HG02642 (cell line): ENCODE measurements around the gene SCN4A.
"Not testable (repeated sequence)": the region's sequence is repeated elsewhere in the genome, so short reads cannot be mapped to it uniquely, and the experiment has no call there.

ENCODE experiments used
- ATAC-seq: cut with Tn5 transposase; IDR thresholded peaks from one replicate; pipeline ENCODE4 v1.9.1; 2021; ENCODE audit warnings: mild to moderate bottlenecking; ENCODE audit not compliant: unreplicated experiment, poor library complexity

SCN4A gene

GRCh38 chr17:63941162-63941561 is 31.6 kb downstream of the SCN4A start:
- ATAC-seq: no peak

DNA sequence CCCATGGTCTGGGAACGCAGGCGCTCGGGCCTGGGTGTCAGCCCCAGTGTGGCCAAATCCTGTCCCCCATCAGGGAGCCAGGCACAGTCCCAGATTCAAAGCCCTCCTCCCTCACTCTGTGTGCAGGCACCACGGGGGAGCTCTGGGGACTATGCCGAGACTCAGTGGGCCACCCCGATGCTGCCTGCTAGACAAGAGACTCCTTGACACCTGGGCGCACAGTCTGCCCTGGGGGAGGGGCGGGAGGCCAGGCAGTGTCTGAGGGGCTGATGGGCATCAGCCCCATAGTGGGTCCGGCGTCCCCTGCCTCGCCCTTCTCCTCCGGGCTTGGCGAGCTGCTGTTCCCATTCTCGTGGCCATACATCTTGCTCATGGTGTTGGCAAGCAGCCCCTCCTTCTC is 32.1 kb downstream of the SCN4A start:
- ATAC-seq: no peak

DNA sequence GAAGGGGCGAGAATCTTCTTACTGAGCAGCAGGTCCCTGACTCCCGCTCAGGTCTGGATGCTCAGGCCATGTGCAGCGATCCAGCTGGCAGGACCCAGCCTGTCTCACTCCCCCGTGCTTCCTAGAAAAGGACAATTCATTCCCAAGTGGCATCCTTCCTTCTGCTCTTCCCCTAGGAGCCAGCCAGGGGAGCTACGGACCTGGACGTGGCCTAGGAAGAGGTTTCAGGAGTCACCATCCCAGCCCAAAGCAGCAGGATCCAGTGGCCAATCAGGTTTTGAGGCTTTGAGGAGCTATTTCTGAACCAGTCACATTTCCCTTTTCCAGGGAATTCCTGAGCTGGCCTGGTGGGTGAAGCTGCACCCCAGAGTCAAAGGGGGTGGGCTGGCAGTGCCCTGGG is 32.8 kb downstream of the SCN4A start:
- ATAC-seq: no peak

DNA sequence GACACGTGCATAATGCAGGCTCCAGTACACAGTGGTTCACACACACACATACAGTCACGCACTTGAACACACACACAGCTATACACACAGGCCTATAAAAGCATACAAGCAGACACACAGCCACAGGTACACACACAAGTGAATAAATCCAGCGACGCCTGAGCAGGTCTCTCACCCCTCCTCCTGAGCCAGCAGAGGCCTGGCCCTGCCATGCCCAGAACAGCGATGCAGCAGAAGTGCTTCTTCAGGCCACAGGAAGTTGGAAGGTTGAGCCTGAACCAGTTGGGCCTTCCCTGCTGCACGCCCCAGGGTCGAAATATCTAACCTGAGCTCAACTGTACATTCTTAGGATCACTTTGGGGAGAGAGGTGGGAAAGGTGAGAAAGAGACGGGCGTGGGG is 33.3 kb downstream of the SCN4A start:
- ATAC-seq: no peak

DNA sequence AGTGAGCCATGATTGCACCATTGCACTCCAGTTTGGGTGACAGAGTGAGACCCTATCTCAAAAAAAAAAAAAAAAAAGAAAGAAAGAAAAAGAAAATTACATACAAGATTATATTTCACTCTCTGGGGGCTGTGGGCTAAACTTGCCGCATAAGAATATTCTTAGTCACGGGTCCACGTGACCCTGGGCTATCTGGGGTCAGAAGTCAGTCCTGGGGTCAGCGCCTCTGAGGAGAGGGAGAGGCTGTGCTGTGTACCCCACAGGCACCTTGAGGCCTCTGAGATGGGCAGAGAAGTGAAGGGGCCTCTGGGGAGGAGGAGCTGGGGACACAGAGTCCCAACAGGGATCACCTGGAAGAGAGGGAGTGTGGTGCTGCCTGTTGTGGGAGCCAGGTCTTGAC is 34.8 kb downstream of the SCN4A start:
- ATAC-seq: no peak

DNA sequence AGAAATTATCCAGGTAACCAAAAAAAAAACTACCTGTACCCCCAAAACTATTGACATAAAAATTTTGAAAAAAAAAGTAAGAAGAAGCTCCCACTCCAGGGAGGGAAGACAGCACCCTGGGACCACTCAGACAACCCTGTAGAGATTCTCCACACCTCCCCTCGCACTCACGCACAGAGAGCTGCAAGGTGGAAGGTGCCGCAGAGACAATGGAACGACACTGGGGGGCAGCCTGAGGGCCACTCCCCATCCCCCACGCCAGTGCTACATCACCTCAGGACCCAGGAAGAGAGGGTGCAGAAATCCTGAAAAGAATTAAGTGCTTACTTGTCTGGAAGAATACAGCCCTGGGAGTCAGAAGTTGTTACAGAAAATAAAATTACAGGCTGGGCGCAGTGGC is 35.4 kb downstream of the SCN4A start:
- no peak for ATAC-seq

DNA sequence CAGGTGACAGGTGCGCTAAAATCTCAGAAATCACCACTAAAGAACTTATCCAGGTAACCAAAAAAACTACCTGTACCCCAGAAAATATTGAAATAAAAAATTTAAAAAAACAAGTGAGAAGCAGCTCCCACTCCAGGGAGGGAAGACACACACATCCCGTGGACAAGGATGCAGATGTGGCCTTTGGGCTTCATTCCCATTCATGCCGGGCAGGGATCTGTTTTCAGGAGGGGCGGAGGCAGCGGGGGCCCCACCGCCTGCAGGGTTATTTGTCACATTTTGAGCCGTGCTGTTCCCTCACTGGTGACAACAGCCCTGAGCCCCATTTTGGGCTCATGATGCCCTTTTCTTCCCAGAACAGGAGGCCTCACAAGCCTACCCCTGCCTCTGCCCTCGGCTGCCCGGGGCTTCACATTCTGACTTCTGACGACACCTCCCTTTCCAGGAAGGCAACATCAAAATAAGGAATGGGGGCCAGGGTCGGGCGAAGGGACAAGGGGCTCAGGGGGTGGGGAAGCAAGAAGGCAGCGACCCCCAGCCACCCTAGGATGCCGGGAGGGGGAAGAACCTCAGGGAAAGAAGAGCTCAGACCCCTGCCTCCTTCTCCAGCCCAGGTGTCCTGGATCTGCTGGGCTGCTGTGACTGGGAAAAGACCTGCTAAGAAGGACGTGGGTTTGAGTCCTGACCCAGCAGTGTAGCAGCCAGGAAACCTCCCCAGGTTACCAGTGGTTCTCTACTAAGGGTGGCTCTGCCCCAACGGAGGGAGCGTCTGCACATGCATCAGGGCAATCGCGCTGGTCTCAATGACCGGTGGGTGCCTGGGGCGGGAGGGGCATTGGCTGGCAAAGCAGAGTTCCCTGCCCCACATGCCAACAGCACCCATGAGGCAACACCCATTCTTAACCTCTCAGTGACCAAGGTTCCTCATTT is 38.3 kb downstream of the SCN4A start:
- no peak for ATAC-seq

- no peak for ATAC-seq
Observed at GRCh38 chr17:63933598-63933997, 39.1 kb downstream of the SCN4A start.

DNA sequence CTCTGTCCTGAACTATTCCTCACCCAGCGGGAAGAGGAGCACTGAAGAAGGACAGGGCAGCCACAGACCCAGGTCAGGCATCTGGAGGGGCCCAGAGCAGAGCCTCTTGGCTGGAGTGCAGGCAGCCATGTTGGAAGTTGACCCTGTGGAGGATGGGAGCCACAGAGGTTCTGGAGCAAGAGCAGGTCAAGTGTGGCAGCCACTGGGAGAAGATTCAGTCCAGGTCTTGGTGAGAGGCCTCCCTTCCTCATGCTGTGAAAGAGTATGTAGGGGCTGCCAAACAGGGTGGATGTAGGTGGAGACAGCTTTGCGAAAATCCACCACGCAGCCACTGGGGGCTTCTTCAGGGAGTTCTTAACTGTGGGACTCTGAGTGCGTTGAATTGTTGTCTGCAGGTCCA is 40.0 kb downstream of the SCN4A start:
- no peak for ATAC-seq

GRCh38 chr17:63931981-63932561 is 40.6 kb downstream of the SCN4A start, which contains the start of gene CD79B:
Gene CD79B (minus strand): TSS chr17:63932331. CDS start chr17:63932261, 70 bp downstream.
- ATAC-seq: peak; percentile 79

GRCh38 chr17:63930951-63931575 is 41.7 kb downstream of the SCN4A start:
- ATAC-seq: peak; percentile 40

GRCh38 chr17:63929860-63930766 is 42.6 kb downstream of the SCN4A start:
- no peak for ATAC-seq

DNA sequence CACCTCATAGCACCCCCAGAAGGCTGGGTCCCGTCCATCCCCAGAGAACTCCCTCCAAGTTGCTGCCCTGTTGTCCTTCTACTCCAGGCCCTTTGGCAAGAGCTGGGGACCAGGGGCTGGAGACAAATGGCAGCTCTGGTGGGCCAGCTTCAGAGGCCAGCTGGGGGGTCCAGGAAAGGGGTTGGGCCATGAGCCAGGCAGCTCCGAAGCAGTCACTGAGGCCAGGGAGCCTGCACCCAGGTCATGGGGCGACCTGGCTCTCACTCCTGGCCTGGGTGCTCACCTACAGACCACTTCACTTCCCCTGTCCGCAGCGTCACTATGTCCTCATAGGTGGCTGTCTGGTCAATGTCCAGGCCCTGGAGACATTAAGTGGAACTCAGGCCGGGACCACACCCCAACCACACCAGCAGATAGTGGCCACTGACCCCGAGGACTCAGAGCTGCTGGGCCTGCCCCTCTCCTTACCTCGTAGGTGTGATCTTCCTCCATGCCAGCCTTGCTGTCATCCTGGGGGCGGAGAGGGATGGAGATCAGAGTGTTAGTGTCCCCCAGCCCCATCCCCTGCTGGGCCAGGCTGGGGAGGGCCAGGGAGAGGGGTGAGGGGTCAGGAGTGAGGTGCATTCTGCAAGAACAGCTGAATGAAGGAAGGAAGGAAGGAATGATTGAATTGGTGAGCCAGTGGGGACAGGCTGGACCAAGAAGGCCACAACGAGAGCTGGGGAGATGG is 43.6 kb downstream of the SCN4A start:
- ATAC-seq: no peak

- ATAC-seq: no peak
Observed at GRCh38 chr17:63928172-63928666, 44.5 kb downstream of the SCN4A start.

GRCh38 chr17:63927464-63928171 is 45.1 kb downstream of the SCN4A start:
- ATAC-seq: no peak

DNA sequence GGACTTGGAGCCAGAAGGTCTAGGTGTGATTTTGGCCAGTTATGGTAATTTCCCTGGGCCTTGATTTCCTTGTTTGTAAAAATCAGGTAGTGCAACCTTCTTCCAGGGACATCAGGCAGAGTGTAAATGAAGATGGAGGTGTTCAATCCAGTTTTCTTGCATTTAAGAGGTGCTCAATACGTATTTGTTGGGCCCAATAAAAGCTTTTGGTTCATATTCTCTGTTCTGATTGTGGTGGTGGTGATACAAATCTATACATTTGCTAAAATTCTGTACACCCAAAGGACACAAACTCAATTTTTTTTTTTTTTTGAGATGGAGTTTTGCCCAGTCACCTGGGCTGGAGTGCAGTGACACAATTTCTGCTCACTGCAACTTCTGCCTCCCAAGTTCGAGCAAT is 46.6 kb downstream of the SCN4A start:
- no peak for ATAC-seq

DNA sequence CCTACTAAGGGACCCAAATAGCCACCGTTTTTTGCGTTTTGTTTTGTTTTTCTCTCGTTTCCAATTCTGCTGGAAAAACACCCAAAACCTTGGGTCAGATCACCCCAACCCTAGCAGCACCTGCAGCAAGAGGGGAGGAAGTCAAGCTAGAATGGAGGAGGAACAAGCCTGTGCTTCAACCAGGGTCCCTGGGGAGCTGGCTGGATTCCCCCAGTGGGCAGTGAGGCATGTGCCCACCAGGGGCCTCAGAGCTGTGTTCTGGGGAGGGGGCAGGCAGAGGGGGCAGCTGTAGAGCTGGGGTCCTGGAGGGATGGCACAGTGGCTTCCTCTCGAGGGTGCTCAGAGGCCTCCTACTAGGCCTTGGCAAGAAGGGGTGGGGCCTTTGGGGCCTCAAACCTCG is 47.1 kb downstream of the SCN4A start:
- no peak for ATAC-seq

DNA sequence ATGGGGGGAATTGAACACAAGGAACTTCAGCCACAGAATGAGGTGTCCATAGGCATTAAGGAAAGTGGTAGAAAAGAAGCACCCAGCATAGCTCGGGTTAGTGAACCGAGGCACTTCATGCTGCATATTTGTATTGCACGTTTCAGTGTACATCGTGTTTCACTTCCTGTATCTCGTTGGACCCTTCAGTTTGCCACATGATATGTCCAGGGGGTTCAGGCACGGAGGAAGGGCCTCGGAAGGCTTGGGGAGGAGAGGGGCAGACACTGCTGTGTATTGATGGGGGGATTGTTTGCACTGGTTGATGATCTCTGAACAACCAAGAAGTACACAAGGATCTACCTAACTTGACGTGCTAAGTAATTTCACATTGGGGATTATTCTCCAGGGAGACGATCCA is 50.3 kb downstream of the SCN4A start:
- not testable (repeated sequence) for ATAC-seq

GRCh38 chr17:63920779-63921178 is 51.9 kb downstream of the SCN4A start:
- ATAC-seq: not testable (repeated sequence)
